ENCODE measurements around the gene CDAN1. TPM values are rescaled to one million over a fixed set of nuclear protein-coding genes. Genes with fewer than 3 reads are reported as not detected.

Gene CDAN1
- total and polyA plus RNA-seq, 10 of the 15 experiments (the other 5 are each of a cell fraction or from before 2014, with no cell fraction given) = 0.56 to 14.2 (median 6.7) TPM

- Histone ChIP-seq H3K4me3 (no peak overlapping the region), H4K20me1 (ENCODE audit: control insufficient read depth, insufficient read depth) (no peaks in the 10 kb centered on the region), H3K27me3 (replicated peaks in 1 of 2; ENCODE audit: control insufficient read depth in 2 of 2, insufficient read depth in 2 of 2, low read length in 1 of 2) (no peaks in the 10 kb centered on the region), H3K4me1 (ENCODE audit: control insufficient read depth, insufficient read depth, low read length) (no peaks in the 10 kb centered on the region), H3K9ac (ENCODE audit: control insufficient read depth, insufficient read depth, low read length) (no peak overlapping the region), H2AFZ (ENCODE audit: control insufficient read depth, low read depth, low read length) (no peak overlapping the region), H3K79me2 (ENCODE audit: control insufficient read depth, insufficient read depth, low read length) (no peaks in the 10 kb centered on the region), H3K9me3 (replicated peaks; ENCODE audit: control insufficient read depth, insufficient read depth, low read length) (no peaks in the 10 kb centered on the region), H3K36me3 (ENCODE audit: control insufficient read depth in 2 of 2, insufficient read depth in 2 of 2, low read length in 1 of 2) (no peaks in the 10 kb centered on the region; a peak in 1 of 4 replicates), H3K27ac (ENCODE audit: control insufficient read depth, insufficient read depth) (no peak overlapping the region), H3K4me2 (ENCODE audit: control insufficient read depth, insufficient read depth) (no peak overlapping the region)
- no peak for ATAC-seq
- RAD21 ChIA-PET (ENCODE audit: unreplicated experiment) = no interaction called here
- BruUV-seq (replicated peaks) = no TSS peak
- CTCF ChIA-PET = no interaction called here
- TF ChIP-seq MLLT1 (IDR thresholded peaks at IDR 0.05) (no peak), IKZF2 (IDR thresholded peaks at IDR 0.05) (no peak), NFYB (IDR thresholded peaks at IDR 0.05; ENCODE audit: insufficient read depth, low read depth, low read length) (no peak), TAF1 (IDR thresholded peaks at IDR 0.05; ENCODE audit: borderline replicate concordance, low read depth, low read length) (no peak), ZNF274 (IDR thresholded peaks at IDR 0.05; ENCODE audit: insufficient read depth, insufficient read length) (no peak), DPF2 (IDR thresholded peaks at IDR 0.05) (no peak), BHLHE40 (IDR thresholded peaks at IDR 0.05; ENCODE audit: borderline replicate concordance in 1 of 2, low read depth in 2 of 2, low read length in 1 of 2) (no peak), HCFC1 (IDR thresholded peaks at IDR 0.05; ENCODE audit: low read length) (no peak), PRDM15 (CRISPR knock-in tag; IDR thresholded peaks at IDR 0.05) (no peak), TBL1XR1 (IDR thresholded peaks at IDR 0.05; ENCODE audit: low read depth, low read length) (no peak), ATF7 (IDR thresholded peaks at IDR 0.05; ENCODE audit: low read depth) (no peak), SIX5 (IDR thresholded peaks at IDR 0.05; ENCODE audit: low read depth, low read length, severe bottlenecking) (no peak), MEF2B (IDR thresholded peaks at IDR 0.05; ENCODE audit: partially characterized antibody, poor library complexity, severe bottlenecking) (no peak), NFYA (IDR thresholded peaks at IDR 0.05; ENCODE audit: borderline replicate concordance, low read depth, low read length) (no peak), TCF7 (IDR thresholded peaks at IDR 0.05; ENCODE audit: borderline replicate concordance) (no peak), STAT1 (conservative IDR thresholded peaks at IDR 0.05) (no peak), CBFB (IDR thresholded peaks at IDR 0.05; ENCODE audit: low read depth) (no peak), RAD21 (IDR thresholded peaks at IDR 0.05; ENCODE audit: insufficient read depth, low read depth, low read length) (no peak), MEF2A (IDR thresholded peaks at IDR 0.05; ENCODE audit: insufficient read depth, low read depth, low read length) (no peak)
- in situ Hi-C loops (cut with MboI) (no loop called here), intact Hi-C loops (cut with micrococcal nuclease; ENCODE audit: unreplicated experiment) (no loop called here)
- SMC1A ChIA-PET (ENCODE audit: uncharacterized antibody, unreplicated experiment) = no interaction called here
- FAIRE-seq = no peak
- no peak for DNase-seq (ENCODE audit: low read depth, low spot score)
- POLR2A ChIA-PET = no interaction called here
- 94% methylated on average over 6 of the region's 6 CpGs for WGBS (ENCODE audit: insufficient coverage, insufficient replicate concordance, low lambda C conversion rate, missing lambda C conversion rate)
These were observed 43.4 kb downstream of the CDAN1 start for GRCh38 chr15:42693496-42693895.

Data from GM12878 (cell line).